Epithelial cell of proximal tubule (primary cell): ENCODE measurements around the gene FAM168B. TPM values are rescaled to one million over a fixed set of nuclear protein-coding genes. Genes with fewer than 3 reads are reported as not detected.

ENCODE experiments used
- DNase-seq: peaks from one replicate; pipeline ENCODE4 v3.0.0-alpha.2; 2011; ENCODE audit warnings: low read depth
- H3K4me3 ChIP-seq: 2 replicates; pipeline ENCODE4 v1.5.1; 2011; ENCODE audit warnings: low read depth, mild to moderate bottlenecking, low read length
- total RNA-seq: library from RNA; depleted of rRNA; stranded (reverse); fragments of >200 nt; gene quantifications from 2 replicates; pipeline ENCODE4 v1.2.3, GENCODE V29; 2015
- TF ChIP-seq, protein P1 (sequence below): conservative IDR thresholded peaks from 2 replicates; pipeline ENCODE4 v1.5.1; 2012; ENCODE audit warnings: low read depth, mild to moderate bottlenecking, low read length

Gene FAM168B
- total RNA-seq, 1 donor from 2014 or later: 97.3 TPM

DNA sequence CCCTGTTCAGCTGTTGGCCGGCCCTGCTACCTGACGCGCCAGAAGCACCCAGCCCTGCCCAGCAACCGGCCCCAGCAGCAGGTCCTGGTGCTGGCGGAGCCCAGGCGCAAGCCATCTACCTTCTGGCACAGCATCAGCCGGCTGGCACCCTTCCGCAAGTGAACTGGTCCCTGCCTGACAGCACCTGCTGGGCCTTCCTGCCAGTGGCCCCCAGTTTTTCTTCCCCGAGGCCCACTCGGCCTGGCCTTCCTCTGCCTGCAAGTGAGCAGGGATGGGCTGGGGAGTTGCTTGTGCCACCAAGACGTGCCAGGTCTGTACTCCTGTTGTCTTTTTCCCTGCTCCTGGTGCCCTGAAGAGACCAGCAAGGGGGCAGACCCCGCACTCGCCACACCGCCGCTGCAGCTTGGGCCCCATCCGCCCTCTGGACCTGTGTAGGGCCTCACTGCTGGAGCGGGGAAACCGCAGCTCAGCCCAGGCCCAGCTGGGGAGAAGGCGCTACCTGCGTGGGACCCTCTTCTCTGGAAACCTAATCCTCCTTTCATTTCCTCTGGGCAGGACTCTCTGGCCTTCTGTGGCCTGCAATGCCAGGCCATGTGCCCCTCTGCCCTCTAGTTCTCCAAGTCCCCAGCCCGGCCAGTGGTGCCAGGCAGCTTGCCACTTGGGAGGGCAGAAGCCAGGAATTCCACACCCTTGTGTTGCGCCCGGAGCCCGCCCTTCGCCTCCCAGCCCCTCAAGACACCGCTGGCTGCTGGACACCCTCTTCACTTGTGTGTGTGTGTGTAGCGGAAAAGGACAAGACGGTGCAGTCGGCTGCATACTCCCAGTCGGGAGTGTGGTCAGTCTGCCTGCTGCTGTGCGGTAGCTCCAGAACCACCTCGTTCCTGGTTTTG is 47.0 kb downstream of the FAM168B start:
- DNase-seq: no peak
- TF ChIP-seq, protein P1, sequence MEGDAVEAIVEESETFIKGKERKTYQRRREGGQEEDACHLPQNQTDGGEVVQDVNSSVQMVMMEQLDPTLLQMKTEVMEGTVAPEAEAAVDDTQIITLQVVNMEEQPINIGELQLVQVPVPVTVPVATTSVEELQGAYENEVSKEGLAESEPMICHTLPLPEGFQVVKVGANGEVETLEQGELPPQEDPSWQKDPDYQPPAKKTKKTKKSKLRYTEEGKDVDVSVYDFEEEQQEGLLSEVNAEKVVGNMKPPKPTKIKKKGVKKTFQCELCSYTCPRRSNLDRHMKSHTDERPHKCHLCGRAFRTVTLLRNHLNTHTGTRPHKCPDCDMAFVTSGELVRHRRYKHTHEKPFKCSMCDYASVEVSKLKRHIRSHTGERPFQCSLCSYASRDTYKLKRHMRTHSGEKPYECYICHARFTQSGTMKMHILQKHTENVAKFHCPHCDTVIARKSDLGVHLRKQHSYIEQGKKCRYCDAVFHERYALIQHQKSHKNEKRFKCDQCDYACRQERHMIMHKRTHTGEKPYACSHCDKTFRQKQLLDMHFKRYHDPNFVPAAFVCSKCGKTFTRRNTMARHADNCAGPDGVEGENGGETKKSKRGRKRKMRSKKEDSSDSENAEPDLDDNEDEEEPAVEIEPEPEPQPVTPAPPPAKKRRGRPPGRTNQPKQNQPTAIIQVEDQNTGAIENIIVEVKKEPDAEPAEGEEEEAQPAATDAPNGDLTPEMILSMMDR: no peak
- H3K4me3 ChIP-seq: no peak overlapping the region

DNA sequence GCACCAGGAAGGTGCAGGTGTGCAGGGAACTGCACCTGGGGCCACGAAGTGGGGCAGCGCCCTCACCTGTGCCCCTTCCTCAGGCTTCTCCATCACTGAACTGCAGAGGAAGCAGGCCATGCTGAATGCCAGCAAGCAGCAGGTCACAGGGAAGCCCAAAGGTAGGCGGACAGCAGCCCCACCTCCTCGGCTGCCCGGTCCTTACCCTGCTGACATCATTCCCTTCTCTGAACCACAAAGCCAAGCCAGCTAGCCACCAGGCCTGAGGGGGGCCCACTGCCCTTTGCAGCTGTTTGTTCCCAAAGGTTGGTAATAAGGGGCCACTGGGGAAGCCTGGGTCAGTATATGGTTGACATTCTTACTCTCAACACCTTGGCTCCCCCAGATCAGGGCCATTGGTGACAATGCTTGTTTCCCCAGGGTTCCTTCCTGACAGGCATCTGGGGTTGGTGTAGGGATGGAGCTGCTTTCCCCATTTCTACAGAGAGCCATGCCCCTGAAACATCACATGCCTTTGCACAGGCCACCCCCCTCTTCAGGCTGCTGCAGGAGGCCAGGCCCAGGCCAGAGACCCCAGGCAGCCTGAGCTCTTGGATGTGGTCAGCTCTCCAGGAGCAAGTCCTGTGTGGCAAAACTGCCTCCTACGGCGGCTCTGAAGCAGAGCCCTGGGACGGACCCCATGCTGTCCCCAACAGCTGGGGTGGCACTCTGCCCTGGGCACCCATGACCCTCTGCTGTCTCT is 47.8 kb downstream of the FAM168B start:
- TF ChIP-seq, protein P1: no peak
- no peak for DNase-seq
- no peak overlapping the region for H3K4me3 ChIP-seq

DNA sequence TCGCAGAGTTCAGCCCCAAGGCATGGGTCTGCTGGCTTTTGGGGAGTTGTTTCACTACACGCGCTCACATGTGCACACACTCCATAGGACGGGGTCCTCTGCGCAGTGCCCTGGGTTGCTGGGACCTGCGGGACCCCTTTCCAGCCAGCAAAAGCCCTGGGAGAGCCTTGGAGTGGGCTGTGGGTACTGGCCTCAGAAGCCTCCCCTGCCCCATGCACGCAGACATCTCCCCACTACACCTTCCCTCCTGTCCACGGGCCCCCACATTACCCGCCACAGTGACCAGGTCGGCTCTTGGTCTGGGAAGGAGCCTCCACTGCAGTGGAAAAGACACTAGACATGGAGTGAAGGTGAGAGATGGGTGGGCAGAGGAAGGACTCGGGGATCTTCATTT is 48.5 kb downstream of the FAM168B start:
- DNase-seq: no peak
- TF ChIP-seq, protein P1: no peak
- H3K4me3 ChIP-seq: no peak overlapping the region

DNA sequence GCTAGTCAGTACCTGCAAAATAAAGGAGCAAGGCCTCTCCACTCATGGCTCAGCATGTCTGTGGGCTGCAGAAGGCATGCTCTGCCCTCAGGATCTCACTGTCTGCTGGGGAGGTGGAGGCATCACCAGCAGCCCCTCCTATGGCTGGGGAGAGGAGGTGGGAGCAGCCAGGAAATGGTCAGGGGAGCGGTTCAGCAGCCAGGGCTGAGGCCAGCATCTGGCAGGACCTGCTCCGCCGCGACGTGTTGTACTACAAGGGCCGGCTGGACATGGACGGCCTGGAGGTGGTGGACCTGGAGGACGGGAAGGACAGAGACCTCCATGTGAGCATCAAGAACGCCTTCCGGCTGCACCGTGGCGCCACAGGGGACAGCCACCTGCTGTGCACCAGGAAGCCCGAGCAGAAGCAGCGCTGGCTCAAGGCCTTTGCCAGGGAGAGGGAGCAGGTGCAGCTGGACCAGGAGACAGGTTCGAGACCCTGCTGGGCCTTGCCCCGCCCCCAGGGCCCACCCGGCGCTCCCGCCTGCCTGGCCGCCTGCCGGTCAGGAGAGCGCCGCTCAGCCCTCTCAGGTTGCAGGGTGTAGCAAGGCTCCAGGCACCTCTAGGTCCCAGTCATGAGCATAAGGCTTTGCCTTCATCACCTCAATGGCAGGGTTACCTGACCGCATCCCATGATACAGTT is 49.0 kb downstream of the FAM168B start:
- DNase-seq: no peak
- TF ChIP-seq, protein P1: no peak
- H3K4me3 ChIP-seq: no peak overlapping the region

DNA sequence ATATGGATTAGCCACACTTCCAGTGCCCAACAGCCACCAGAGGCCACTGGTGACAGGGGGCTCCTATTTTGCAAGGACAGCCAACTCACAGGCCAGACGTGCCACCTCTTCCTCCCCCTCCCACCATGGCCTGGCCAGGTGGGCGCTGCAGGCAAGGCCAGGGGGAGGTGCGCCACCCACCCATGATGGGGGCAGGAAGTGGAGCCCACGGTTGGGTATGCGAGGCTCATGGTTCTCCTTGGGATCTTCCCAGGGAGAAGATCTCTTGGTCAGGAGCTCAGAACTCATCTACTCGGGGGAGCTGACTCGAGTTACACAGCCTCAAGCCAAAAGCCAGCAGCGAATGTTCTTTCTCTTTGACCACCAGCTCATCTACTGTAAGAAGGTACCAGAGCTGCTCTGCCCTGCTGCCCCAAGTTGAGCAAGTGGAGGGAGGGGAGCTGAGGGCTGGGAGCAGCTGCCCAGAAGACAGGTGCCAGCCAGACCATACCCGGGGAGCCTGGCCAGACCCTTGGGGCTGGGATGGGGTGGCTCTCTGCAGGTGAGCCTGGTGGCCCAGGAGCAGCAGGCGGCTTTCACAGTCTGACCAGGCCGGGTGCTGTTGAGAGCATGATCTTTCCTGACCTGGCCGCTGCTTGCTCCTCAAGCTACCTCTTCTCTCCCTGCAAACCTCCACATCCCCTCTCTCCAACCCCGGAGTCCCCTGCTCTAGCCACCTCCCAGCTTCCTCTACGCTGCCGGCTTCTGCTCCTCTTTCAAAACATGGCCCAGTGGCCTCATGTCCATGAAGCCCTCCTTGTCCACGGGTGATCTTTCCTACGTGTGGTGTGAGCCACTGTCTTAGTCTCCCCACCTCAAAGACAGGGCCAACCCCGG is 49.8 kb downstream of the FAM168B start:
- H3K4me3 ChIP-seq: no peak overlapping the region
- TF ChIP-seq, protein P1: no peak
- no peak for DNase-seq

DNA sequence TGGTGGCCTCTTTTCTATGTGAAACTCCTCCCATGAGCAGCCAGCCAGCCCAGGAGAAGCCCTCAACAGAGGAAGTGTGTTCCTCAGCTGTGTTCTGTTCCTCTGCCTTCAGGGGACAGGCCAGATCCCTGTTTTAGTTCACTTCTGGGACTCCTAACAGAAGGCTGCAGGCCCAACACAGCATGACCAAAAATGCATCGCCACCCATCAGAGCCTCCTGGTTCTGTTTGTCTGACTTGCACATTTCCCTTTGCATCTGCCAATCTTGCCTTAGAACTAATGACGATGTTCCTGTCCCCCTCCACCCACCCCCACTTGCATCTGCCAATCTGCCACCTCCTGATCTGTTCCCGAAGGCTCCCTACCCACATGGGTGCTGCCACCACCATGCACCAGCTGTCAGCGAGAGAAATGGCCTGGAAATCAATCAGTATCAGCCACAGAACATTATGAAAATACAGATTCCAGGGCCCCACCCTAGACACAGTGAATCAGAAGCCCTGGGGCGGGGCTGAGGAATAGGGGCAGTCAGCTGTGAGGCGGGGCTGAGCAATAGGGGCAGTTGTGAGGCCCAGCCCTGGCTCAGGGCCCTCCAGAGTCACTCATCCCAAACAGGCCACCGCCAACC is 51.0 kb downstream of the FAM168B start:
- no peak overlapping the region for H3K4me3 ChIP-seq
- DNase-seq: no peak
- TF ChIP-seq, protein P1: no peak
